BLaER1 (cell line): Measurements from ENCODE around the gene TXNDC16.
"Not testable (repeated sequence)": the region's sequence is repeated elsewhere in the genome, so short reads cannot be mapped to it uniquely, and the experiment has no call there.

ENCODE experiments used
- H3K27ac ChIP-seq: shearing (Covaris generic); formaldehyde crosslinking; 2 replicates; pipeline ENCODE4 v1.8.1; 2022
- H3K27me3 ChIP-seq: shearing (Covaris generic); formaldehyde crosslinking; 2 replicates; pipeline ENCODE4 v1.8.1; 2022
- H3K36me3 ChIP-seq: shearing (Covaris generic); formaldehyde crosslinking; 2 replicates; pipeline ENCODE4 v1.8.1; 2022
- H3K4me1 ChIP-seq: shearing (Covaris generic); formaldehyde crosslinking; 2 replicates; pipeline ENCODE4 v1.8.1; 2022
- H3K4me2 ChIP-seq: shearing (Covaris generic); formaldehyde crosslinking; 2 replicates; pipeline ENCODE4 v1.8.1; 2022
- H3K4me3 ChIP-seq: shearing (Covaris generic); formaldehyde crosslinking; 2 replicates; pipeline ENCODE4 v1.8.1; 2022
- H3K9ac ChIP-seq: shearing (Covaris generic); formaldehyde crosslinking; 2 replicates; pipeline ENCODE4 v1.8.1; 2022
- H3K9me3 ChIP-seq: shearing (Covaris generic); formaldehyde crosslinking; 2 replicates; pipeline ENCODE4 v1.8.1; 2022
- H4K20me1 ChIP-seq: shearing (Covaris generic); formaldehyde crosslinking; 2 replicates; pipeline ENCODE4 v1.8.1; 2022
- Cebpa-rat ChIP-seq: shearing (Covaris generic); IDR thresholded peaks from 2 replicates; pipeline ENCODE4 v1.8.1; 2022

TXNDC16 gene, protein sequence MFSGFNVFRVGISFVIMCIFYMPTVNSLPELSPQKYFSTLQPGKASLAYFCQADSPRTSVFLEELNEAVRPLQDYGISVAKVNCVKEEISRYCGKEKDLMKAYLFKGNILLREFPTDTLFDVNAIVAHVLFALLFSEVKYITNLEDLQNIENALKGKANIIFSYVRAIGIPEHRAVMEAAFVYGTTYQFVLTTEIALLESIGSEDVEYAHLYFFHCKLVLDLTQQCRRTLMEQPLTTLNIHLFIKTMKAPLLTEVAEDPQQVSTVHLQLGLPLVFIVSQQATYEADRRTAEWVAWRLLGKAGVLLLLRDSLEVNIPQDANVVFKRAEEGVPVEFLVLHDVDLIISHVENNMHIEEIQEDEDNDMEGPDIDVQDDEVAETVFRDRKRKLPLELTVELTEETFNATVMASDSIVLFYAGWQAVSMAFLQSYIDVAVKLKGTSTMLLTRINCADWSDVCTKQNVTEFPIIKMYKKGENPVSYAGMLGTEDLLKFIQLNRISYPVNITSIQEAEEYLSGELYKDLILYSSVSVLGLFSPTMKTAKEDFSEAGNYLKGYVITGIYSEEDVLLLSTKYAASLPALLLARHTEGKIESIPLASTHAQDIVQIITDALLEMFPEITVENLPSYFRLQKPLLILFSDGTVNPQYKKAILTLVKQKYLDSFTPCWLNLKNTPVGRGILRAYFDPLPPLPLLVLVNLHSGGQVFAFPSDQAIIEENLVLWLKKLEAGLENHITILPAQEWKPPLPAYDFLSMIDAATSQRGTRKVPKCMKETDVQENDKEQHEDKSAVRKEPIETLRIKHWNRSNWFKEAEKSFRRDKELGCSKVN

GRCh38 chr14:52552063-52552988, at the start of gene TXNDC16, which contains the start of gene GPR137C:
TSS of gene TXNDC16 (minus strand) at chr14:52552505. CDS start at chr14:52543557, 8,948 bp downstream.
TSS of gene GPR137C (plus strand) at chr14:52552836. CDS start at chr14:52553148, 312 bp downstream.
- H4K20me1 ChIP-seq: no peaks in the 10 kb centered on the region
- peaks cover 8% of the 10 kb centered on the region; the same call in 1 of the 2 replicates for H3K36me3 ChIP-seq
- peak within 1 kb of the TSS; percentile 90 for H3K4me2 ChIP-seq
- H3K27ac ChIP-seq: peak within 1 kb of the TSS; percentile 73
- H3K27me3 ChIP-seq: no peaks in the 10 kb centered on the region
- peak within 1 kb of the TSS; percentile 90 for H3K9ac ChIP-seq
- TF ChIP-seq Cebpa-rat: no peak
- H3K9me3 ChIP-seq: no peaks in the 10 kb centered on the region
- H3K4me3 ChIP-seq: peak within 1 kb of the TSS; percentile 93
- H3K4me1 ChIP-seq: peaks cover 31% of the 10 kb centered on the region

GRCh38 chr14:52599974-52600373, 47.7 kb upstream of the TXNDC16 start:
- H3K9ac ChIP-seq: no peak overlapping the region
- H4K20me1 ChIP-seq: no peaks in the 10 kb centered on the region
- H3K4me3 ChIP-seq: no peak overlapping the region
- no peaks in the 10 kb centered on the region for H3K4me1 ChIP-seq
- TF ChIP-seq Cebpa-rat: no peak
- H3K9me3 ChIP-seq: peaks cover 21% of the 10 kb centered on the region
- no peak overlapping the region for H3K27ac ChIP-seq
- H3K27me3 ChIP-seq: no peaks in the 10 kb centered on the region
- no peak overlapping the region for H3K4me2 ChIP-seq
- H3K36me3 ChIP-seq: peaks cover 25% of the 10 kb centered on the region

- H3K4me1 ChIP-seq: no peaks in the 10 kb centered on the region
- H3K27ac ChIP-seq: no peak overlapping the region
- no peaks in the 10 kb centered on the region for H4K20me1 ChIP-seq
These were observed 46.3 kb upstream of the TXNDC16 start for GRCh38 chr14:52598568-52598967.

GRCh38 chr14:52596861-52597260, 44.6 kb upstream of the TXNDC16 start:
- Histone ChIP-seq H3K27ac (no peak overlapping the region), H3K27me3 (no peaks in the 10 kb centered on the region), H3K4me3 (no peak overlapping the region), H3K4me1 (no peaks in the 10 kb centered on the region), H4K20me1 (no peaks in the 10 kb centered on the region), H3K9me3 (peaks cover 20% of the 10 kb centered on the region; the same call in 1 of the 2 replicates), H3K9ac (no peak overlapping the region), H3K36me3 (peaks cover 11% of the 10 kb centered on the region; the same call in 1 of the 2 replicates), H3K4me2 (no peak overlapping the region)
- TF ChIP-seq Cebpa-rat: no peak

More at GRCh38 chr14:52598568-52598967, 46.3 kb upstream of the TXNDC16 start:
- no peak for TF ChIP-seq Cebpa-rat
- Histone ChIP-seq H3K9ac (no peak overlapping the region), H3K4me2 (no peak overlapping the region), H3K9me3 (peaks cover 18% of the 10 kb centered on the region), H3K27me3 (no peaks in the 10 kb centered on the region), H3K36me3 (peaks cover 17% of the 10 kb centered on the region), H3K4me3 (no peak overlapping the region)

DNA sequence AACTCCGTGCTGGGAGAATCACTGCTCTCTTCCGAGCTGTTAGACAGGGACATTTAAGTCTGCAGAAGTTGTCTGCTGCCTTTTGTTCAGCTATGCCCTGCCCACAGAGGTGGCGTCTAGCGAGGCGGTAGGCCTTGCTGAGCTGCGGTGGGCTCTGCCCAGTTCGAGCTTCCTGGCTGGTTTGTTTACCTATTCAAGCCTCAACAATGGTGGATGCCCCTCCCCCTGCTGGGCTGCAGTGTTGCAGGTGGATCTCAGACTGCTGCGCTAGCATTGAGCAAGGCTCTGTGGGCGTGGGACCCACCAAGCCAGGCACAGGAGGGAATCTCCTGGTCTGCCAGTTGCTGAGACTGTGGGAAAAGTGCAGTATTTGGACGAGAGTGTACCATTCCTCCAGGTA, 44.0 kb upstream of the TXNDC16 start:
- H3K27me3 ChIP-seq: no peaks in the 10 kb centered on the region
- no peak overlapping the region for H3K4me3 ChIP-seq
- H3K9me3 ChIP-seq: peaks cover 24% of the 10 kb centered on the region; the same call in 1 of the 2 replicates
- no peak for TF ChIP-seq Cebpa-rat
- no peak overlapping the region for H3K27ac ChIP-seq
- no peak overlapping the region for H3K4me2 ChIP-seq
- no peak overlapping the region for H3K9ac ChIP-seq
- H3K4me1 ChIP-seq: no peaks in the 10 kb centered on the region
- H3K36me3 ChIP-seq: peaks cover 11% of the 10 kb centered on the region; the same call in 1 of the 2 replicates
- H4K20me1 ChIP-seq: no peaks in the 10 kb centered on the region

GRCh38 chr14:52590318-52590717, 38.0 kb upstream of the TXNDC16 start:
- Histone ChIP-seq H3K27ac (no peak overlapping the region), H4K20me1 (no peaks in the 10 kb centered on the region), H3K4me1 (no peaks in the 10 kb centered on the region), H3K9me3 (peaks cover 13% of the 10 kb centered on the region; the same call in 1 of the 2 replicates), H3K27me3 (no peaks in the 10 kb centered on the region), H3K36me3 (no peaks in the 10 kb centered on the region), H3K9ac (no peak overlapping the region), H3K4me3 (no peak overlapping the region), H3K4me2 (no peak overlapping the region)
- TF ChIP-seq Cebpa-rat: no peak

DNA sequence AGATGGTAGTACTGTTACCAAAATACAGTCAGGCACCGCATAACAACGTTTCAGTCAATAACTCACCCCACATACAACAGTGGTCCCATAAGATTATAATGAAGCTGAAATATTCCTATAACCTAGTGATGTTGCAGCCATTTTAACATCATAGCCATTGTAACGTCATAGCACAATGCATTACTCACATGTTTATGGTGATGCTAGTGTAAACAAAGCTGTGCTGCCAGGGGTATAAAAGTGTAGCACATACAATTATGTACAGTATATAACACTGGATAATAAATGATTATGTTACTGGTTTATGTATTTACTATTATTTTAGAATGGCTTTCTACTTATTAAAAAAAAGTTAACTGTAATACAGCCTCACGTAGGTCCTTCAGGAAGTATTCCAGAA, 37.3 kb upstream of the TXNDC16 start:
- Histone ChIP-seq H3K27me3 (no peaks in the 10 kb centered on the region), H3K9ac (no peak overlapping the region), H3K4me1 (no peaks in the 10 kb centered on the region), H3K27ac (no peak overlapping the region), H3K4me3 (no peak overlapping the region), H3K9me3 (peaks cover 13% of the 10 kb centered on the region; the same call in 1 of the 2 replicates), H3K4me2 (no peak overlapping the region), H4K20me1 (no peaks in the 10 kb centered on the region), H3K36me3 (no peaks in the 10 kb centered on the region)
- TF ChIP-seq Cebpa-rat: no peak

GRCh38 chr14:52583544-52583943, 31.2 kb upstream of the TXNDC16 start:
- TF ChIP-seq Cebpa-rat: no peak
- no peaks in the 10 kb centered on the region for H4K20me1 ChIP-seq
- no peak overlapping the region for H3K27ac ChIP-seq
- H3K4me3 ChIP-seq: no peak overlapping the region
- H3K4me2 ChIP-seq: no peak overlapping the region
- H3K27me3 ChIP-seq: no peaks in the 10 kb centered on the region
- H3K9ac ChIP-seq: no peak overlapping the region
- H3K36me3 ChIP-seq: no peaks in the 10 kb centered on the region
- no peaks in the 10 kb centered on the region for H3K4me1 ChIP-seq
- H3K9me3 ChIP-seq: no peaks in the 10 kb centered on the region

GRCh38 chr14:52575858-52576257, 23.6 kb upstream of the TXNDC16 start:
- H3K9me3 ChIP-seq: peaks cover 35% of the 10 kb centered on the region
- H3K4me3 ChIP-seq: no peak overlapping the region
- H3K4me2 ChIP-seq: no peak overlapping the region
- no peaks in the 10 kb centered on the region for H4K20me1 ChIP-seq
- no peak overlapping the region for H3K9ac ChIP-seq
- H3K4me1 ChIP-seq: no peaks in the 10 kb centered on the region
- H3K27ac ChIP-seq: no peak overlapping the region
- H3K36me3 ChIP-seq: no peaks in the 10 kb centered on the region
- H3K27me3 ChIP-seq: no peaks in the 10 kb centered on the region
- no peak for TF ChIP-seq Cebpa-rat

- not testable (repeated sequence) for H4K20me1 ChIP-seq, H3K4me3 ChIP-seq, H3K4me1 ChIP-seq, H3K27me3 ChIP-seq, H3K9ac ChIP-seq, H3K4me2 ChIP-seq, H3K27ac ChIP-seq
- H3K9me3 ChIP-seq: peaks cover 58% of the 10 kb centered on the region
- peaks cover 23% of the 10 kb centered on the region for H3K36me3 ChIP-seq
These were observed 16.1 kb upstream of the TXNDC16 start for GRCh38 chr14:52568454-52568853.
